ENCODE measurements around the gene HSPA12A.

DNA sequence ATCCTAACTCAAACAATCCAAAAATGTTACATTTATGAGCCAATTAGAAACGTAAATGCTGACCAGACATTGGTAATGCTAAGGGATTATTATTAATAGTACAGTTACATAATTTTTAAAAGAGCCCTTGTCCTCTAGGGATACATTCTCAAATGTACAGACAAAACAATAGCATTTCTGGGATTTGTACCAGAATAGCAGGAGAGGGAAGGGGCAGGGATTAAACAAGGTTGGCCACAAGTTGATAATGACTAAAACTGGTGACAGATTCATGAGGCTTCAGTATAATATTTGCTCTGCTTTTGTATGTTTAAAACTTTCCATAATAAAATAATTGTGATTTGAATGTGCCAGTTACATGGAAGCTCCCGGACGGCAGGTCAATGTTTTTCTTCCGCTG is 27.0 kb downstream of the HSPA12A start:
- TF ChIP-seq, protein P1, sequence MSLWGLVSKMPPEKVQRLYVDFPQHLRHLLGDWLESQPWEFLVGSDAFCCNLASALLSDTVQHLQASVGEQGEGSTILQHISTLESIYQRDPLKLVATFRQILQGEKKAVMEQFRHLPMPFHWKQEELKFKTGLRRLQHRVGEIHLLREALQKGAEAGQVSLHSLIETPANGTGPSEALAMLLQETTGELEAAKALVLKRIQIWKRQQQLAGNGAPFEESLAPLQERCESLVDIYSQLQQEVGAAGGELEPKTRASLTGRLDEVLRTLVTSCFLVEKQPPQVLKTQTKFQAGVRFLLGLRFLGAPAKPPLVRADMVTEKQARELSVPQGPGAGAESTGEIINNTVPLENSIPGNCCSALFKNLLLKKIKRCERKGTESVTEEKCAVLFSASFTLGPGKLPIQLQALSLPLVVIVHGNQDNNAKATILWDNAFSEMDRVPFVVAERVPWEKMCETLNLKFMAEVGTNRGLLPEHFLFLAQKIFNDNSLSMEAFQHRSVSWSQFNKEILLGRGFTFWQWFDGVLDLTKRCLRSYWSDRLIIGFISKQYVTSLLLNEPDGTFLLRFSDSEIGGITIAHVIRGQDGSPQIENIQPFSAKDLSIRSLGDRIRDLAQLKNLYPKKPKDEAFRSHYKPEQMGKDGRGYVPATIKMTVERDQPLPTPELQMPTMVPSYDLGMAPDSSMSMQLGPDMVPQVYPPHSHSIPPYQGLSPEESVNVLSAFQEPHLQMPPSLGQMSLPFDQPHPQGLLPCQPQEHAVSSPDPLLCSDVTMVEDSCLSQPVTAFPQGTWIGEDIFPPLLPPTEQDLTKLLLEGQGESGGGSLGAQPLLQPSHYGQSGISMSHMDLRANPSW (CRISPR knock-in tag; IDR thresholded peaks at IDR 0.05): no peak
- no peak for TF ChIP-seq POLR2A (conservative IDR thresholded peaks at IDR 0.05)
- TF ChIP-seq, protein P2, sequence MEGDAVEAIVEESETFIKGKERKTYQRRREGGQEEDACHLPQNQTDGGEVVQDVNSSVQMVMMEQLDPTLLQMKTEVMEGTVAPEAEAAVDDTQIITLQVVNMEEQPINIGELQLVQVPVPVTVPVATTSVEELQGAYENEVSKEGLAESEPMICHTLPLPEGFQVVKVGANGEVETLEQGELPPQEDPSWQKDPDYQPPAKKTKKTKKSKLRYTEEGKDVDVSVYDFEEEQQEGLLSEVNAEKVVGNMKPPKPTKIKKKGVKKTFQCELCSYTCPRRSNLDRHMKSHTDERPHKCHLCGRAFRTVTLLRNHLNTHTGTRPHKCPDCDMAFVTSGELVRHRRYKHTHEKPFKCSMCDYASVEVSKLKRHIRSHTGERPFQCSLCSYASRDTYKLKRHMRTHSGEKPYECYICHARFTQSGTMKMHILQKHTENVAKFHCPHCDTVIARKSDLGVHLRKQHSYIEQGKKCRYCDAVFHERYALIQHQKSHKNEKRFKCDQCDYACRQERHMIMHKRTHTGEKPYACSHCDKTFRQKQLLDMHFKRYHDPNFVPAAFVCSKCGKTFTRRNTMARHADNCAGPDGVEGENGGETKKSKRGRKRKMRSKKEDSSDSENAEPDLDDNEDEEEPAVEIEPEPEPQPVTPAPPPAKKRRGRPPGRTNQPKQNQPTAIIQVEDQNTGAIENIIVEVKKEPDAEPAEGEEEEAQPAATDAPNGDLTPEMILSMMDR (IDR thresholded peaks at IDR 0.05 in 2 of 3, conservative IDR thresholded peaks at IDR 0.05 in 1 of 3; ENCODE audit: insufficient read depth in 2 of 3, low read depth in 1 of 3, low read length in 3 of 3): no peak
- TF ChIP-seq, protein P3, sequence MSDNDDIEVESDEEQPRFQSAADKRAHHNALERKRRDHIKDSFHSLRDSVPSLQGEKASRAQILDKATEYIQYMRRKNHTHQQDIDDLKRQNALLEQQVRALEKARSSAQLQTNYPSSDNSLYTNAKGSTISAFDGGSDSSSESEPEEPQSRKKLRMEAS (CRISPR knock-in tag; IDR thresholded peaks at IDR 0.05): no peak
- TF ChIP-seq COPS2 (conservative IDR thresholded peaks at IDR 0.05): no peak
- no peak for TF ChIP-seq CHD2 (IDR thresholded peaks at IDR 0.05; ENCODE audit: low read depth, low read length)
- TF ChIP-seq ZNF584 (CRISPR knock-in tag; IDR thresholded peaks at IDR 0.05; ENCODE audit: low read depth): no peak
- TF ChIP-seq HDGF (IDR thresholded peaks at IDR 0.05): no peak
- TF ChIP-seq, protein P4, sequence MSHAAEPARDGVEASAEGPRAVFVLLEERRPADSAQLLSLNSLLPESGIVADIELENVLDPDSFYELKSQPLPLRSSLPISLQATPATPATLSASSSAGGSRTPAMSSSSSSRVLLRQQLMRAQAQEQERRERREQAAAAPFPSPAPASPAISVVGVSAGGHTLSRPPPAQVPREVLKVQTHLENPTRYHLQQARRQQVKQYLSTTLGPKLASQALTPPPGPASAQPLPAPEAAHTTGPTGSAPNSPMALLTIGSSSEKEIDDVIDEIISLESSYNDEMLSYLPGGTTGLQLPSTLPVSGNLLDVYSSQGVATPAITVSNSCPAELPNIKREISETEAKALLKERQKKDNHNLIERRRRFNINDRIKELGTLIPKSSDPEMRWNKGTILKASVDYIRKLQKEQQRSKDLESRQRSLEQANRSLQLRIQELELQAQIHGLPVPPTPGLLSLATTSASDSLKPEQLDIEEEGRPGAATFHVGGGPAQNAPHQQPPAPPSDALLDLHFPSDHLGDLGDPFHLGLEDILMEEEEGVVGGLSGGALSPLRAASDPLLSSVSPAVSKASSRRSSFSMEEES (CRISPR knock-in tag; IDR thresholded peaks at IDR 0.05): no peak
- TF ChIP-seq, protein P5, sequence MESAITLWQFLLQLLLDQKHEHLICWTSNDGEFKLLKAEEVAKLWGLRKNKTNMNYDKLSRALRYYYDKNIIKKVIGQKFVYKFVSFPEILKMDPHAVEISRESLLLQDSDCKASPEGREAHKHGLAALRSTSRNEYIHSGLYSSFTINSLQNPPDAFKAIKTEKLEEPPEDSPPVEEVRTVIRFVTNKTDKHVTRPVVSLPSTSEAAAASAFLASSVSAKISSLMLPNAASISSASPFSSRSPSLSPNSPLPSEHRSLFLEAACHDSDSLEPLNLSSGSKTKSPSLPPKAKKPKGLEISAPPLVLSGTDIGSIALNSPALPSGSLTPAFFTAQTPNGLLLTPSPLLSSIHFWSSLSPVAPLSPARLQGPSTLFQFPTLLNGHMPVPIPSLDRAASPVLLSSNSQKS (CRISPR knock-in tag; IDR thresholded peaks at IDR 0.05): no peak

Data from K562 (cell line).